SH-SY5Y (cell line): Measurements from ENCODE around the gene CPED1.

Experiments
- GATA2 ChIP-seq: IDR thresholded peaks from 2 replicates; pipeline ENCODE4 v1.6.1; 2011; ENCODE audit warnings: mild to moderate bottlenecking, low read depth, low read length
- GATA3 ChIP-seq: IDR thresholded peaks from 2 replicates; pipeline ENCODE4 v1.6.1; 2011; ENCODE audit warnings: low read depth, mild to moderate bottlenecking, low read length, moderate library complexity

DNA sequence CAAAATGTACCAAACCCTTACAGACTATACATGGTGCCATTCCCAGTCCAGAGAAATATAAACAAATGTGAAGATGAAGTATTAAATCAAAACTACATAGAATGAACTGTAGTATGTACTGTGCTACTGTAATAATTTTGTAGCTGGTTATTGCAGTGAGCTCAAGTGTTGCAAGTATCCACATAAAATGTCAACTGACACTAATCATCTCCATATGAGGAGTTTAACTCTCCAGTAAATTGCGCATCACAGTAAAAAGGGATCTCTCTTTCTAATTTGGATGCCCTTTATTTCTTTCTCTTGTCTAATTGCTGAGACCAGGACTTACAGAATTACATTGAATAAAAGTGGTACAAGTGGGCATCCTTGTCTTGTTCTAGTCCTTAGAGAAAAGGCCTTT is 165.5 kb downstream of the CPED1 start:
- TF ChIP-seq GATA3: no peak
- TF ChIP-seq GATA2: no peak
